ENCODE data around the gene CDK14.
"Not testable (repeated sequence)": the region's sequence is repeated elsewhere in the genome, so short reads cannot be mapped to it uniquely, and the experiment has no call there.

CDK14 gene

DNA sequence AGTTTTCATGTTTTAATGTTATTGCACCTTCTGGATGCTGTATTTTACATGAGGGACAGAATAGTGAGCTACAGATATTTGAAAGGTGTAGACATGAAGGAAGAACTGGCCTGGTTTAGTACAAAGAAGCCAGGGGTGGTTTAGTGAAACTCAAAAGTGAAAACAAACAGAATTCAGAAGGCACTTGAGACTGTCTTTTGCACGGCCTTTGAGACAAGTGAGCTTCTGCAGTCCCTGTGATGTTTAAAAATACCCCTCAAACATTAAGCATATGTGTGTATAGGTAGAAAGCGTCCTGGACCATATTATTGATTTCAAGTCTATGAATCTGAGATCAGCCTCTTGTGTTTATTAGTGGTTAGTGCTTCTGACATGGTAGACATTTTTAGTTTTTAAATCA is 118.9 kb downstream of the CDK14 start:
- no peak for DNase-seq (ENCODE audit: low read depth in 2 of 2, low spot score in 1 of 2)

GRCh38 chr7:90717296-90718060 is 121.4 kb downstream of the CDK14 start:
- DNase-seq (ENCODE audit: low read depth in 2 of 2, low spot score in 1 of 2): no peak

DNA sequence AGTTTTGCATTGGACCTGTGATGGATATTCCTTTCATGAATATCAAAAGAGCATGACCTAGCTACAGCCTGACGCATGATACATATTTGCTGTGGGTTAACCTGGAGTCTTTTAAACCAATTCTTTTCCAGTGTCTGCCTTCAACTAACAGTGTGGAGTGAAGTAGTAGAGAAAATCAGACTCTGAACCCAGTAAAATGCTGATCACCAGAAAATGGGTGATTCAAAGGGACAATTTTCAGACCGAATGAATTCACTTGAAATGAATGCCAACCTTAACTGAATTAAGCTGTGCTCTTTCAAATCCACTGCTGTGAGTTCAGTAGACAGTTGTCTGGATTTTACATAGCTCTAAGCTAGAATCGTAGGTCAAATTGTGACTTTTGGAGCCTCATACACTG is 123.0 kb downstream of the CDK14 start:
- DNase-seq (ENCODE audit: low read depth in 2 of 2, low spot score in 1 of 2): no peak

DNA sequence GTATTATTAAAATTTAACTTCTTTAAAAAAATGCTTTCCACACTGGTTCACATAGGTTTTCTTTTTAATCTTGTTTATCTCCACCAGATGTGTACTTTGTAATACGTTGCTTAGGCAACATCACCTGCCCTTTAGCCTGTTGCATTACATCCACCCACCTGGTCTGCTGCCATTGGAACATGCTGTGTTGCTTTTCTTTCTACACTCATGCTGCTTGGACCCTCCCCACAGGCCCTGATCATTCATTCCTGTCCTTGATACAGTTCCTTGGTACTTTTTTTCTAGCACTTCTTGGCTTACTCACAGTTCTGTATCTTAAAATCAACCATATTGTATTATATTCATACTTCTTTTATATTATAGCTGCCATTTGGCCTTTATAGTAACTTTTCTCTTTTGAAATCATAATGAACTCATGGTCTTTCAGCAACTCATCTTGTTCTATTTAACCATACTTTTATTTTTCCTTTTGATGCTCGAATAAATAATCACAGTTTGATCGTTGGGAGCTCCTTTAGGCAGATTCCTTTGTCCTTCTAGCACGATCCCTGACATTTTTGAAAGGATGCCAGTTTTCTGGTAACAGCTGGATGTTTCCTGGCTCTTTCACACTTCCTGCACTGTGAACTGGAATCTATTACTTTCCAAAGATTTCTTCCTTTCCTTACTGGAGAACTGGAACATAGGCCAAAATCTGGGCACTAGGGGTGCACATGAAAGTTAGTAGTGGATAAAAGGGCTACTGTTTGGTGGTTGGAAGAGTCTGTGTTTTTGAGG is 125.1 kb downstream of the CDK14 start:
- DNase-seq (ENCODE audit: low read depth in 2 of 2, low spot score in 1 of 2): no peak

DNA sequence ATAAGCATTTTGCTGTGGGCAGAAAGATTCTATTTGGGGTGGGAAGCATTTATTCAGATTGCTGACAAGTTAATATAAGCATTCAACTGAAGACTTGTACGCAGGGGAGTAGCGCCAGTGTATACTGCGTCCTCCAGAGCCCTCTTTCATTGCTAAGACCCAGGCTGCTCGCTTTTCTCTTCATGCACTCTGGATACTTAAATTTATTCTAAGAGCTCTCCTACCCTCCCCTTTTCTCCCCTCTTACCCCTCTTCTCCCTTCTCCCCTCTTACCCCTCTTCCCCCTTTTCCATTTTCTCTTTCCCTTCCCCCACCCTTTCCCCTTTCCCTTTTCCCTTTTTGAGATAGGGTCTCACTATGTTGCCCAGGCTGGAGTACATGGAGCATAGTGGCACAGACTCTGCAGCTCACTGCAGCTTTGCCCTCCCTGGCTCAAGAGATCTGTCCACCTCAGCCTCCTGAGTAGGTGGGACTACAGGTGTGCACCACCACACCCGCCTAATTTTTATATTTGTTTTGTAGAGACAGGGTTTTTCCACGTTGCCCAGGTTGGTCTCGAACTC is 125.8 kb downstream of the CDK14 start:
- no peak for DNase-seq (ENCODE audit: low read depth in 2 of 2, low spot score in 1 of 2)

DNA sequence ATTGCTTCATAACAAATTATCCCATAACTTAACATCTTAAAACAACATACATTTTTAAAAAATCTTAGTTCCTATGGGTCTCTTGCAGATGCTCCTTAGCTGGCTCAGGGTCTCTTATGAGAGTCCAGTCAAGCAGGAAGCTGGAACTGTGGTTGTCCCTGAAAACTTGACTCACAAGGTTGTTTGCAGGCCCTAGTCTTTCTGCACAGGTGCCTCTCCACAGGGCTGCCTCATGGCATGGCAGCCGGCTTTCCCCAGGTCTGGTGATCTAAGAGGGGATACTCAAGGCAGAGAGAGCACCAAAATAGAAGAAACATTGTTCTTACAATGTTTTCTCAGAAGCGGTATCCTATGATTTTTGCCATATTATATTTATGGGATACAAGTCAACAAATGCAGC is 127.1 kb downstream of the CDK14 start:
- DNase-seq (ENCODE audit: low read depth in 2 of 2, low spot score in 1 of 2): no peak

DNA sequence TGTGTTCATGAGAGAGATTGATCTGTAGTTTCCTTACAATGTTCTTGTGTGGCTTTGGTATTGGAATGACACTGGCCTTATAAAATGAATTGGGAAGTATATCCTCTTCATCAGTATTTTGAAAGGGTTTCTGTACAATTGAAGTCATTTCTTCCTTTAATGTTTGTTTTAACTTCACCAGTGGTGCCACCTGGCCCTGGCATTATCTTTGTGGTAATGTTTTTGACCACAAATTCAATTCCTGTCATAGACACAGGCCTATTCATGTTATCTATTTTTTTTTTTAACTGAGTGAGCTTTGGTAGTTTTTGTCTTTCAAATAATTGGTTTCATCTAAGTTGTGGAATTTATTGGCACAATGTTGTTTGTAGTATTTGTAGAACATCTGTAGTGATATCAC is 127.7 kb downstream of the CDK14 start:
- DNase-seq (ENCODE audit: low read depth in 2 of 2, low spot score in 1 of 2): no peak

DNA sequence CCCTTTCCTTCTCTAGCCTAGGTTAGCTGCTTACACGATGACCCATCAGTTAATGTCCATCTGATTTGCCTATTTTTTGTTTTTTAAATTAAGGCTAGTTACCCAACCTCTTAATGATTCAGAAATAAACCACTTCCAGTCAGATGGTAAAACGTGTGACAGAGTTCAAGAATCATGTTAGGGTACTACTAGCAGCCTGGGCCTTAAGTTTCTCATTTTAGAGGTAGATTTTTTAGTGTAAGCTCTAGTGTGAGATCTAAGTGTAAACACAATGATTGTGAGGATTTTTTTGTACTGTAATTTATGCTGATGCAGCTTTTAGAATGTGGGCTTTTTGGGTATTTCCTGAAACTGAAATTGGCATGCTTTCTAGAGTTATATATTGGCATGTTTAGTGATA is 130.0 kb downstream of the CDK14 start:
- DNase-seq (ENCODE audit: low read depth in 2 of 2, low spot score in 1 of 2): no peak

DNA sequence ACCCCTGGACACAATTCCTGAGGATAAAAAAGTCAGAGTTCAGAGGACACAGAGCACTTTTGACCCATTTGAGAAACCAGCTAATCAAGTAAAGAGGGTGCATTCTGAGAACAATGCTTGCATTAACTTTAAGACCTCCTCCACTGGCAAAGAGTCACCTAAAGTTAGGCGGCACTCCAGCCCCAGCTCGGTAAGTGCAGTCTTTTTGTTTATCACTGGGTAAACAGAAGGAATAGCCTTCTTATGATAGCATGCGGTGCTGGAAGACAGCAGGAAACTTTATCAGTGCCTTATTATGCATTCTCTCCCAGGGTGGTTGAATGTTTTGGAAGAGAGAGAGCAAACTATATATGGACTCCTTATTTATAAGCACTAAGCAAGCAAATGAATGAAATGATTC is 130.5 kb downstream of the CDK14 start:
- DNase-seq (ENCODE audit: low read depth in 2 of 2, low spot score in 1 of 2): no peak

GRCh38 chr7:90727412-90727811 is 131.3 kb downstream of the CDK14 start:
- no peak for DNase-seq (ENCODE audit: low read depth in 2 of 2, low spot score in 1 of 2)

DNA sequence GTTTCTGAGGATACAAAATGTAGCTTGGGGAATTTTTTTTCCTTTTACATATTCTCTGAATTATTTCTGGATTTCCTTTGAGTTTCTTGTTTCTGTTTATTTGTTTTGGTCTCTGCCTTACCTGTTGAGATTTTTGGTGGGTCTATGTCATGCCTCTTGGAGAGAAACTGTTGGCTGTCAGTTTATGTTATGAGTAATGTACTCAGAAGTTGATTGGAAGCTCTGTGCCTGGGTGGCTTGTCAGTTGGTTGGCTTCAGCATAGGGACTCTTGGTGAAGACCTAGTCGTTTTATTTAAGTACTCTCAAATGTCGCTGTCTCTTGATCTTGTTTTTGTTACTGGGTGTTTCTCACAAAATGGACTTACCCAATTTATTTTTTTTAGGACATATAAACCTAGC is 132.4 kb downstream of the CDK14 start:
- no peak for DNase-seq (ENCODE audit: low read depth in 2 of 2, low spot score in 1 of 2)

GRCh38 chr7:90735611-90736280 is 139.6 kb downstream of the CDK14 start:
- not testable (repeated sequence) for DNase-seq (ENCODE audit: low read depth in 2 of 2, low spot score in 1 of 2)

GRCh38 chr7:90736316-90736715 is 140.2 kb downstream of the CDK14 start:
- no peak for DNase-seq (ENCODE audit: low read depth in 2 of 2, low spot score in 1 of 2)

GRCh38 chr7:90736968-90737939 is 141.1 kb downstream of the CDK14 start:
- no peak for DNase-seq (ENCODE audit: low read depth in 2 of 2, low spot score in 1 of 2)

DNA sequence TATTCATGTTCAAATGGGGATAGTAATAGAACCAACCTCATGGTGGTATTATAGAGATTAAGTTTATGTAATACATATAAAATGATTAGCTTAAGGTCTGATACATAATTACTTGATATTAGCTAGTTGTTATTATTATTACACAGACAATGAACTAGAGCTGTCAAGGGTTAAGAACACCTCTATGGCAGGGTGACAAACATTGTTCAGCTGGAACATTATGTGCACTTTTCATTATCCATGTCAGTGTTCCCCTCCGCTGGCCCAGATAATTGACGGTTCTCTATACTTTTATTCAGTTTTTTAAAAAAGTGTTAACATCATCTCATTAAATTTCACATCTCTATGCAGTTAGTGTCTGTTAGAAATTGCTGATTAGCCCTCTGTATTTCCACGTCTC is 142.1 kb downstream of the CDK14 start:
- DNase-seq (ENCODE audit: low read depth in 2 of 2, low spot score in 1 of 2): no peak

DNA sequence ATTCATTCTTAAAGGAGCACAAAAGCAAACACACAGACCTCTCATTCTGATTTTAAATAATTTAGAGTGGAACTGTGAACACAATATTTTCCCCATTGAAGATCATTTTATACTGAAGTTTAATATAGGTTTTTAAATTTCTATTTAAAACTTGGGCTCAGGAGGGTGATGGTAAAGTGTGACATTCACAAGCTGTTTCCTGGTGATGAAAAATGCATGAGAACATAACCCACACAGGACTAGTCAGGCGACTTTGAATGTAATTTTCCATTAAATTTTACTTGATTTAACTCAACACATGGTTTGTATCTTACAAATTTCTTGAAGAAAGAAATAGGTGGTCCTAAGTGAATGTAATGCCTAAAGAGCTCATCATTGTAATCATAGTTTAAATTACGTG is 143.6 kb downstream of the CDK14 start:
- DNase-seq (ENCODE audit: low read depth in 2 of 2, low spot score in 1 of 2): no peak

GRCh38 chr7:90740386-90740785 is 144.3 kb downstream of the CDK14 start:
- DNase-seq (ENCODE audit: low read depth in 2 of 2, low spot score in 1 of 2): no peak

GRCh38 chr7:90743626-90744025 is 147.5 kb downstream of the CDK14 start:
- DNase-seq (ENCODE audit: low read depth in 2 of 2, low spot score in 1 of 2): no peak

- DNase-seq (ENCODE audit: low read depth in 2 of 2, low spot score in 1 of 2): no peak
Measured at GRCh38 chr7:90747516-90747915, 151.4 kb downstream of the CDK14 start.

DNA sequence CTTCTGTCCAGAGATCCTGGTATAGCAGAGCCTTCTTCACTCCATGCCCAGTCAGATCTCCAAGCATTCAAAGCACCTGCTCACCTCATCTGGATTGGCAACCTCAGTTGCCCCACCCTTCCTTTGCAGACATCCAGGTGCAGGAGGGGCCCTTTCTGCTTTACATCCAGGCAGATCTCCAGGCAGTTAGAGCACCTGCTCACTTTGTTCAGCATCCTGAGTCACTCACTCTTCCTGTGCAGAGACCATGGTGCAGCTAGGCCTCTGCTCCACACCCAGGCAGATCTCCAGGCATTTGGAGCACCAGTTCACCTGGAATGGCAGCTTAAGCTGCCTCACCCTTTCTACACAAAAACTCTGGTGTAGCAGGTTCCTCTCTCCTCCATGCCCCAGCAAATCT is 153.1 kb downstream of the CDK14 start:
- no peak for DNase-seq (ENCODE audit: low read depth in 2 of 2, low spot score in 1 of 2)

- no peak for DNase-seq (ENCODE audit: low read depth in 2 of 2, low spot score in 1 of 2)
Measured at GRCh38 chr7:90749774-90750173, 153.7 kb downstream of the CDK14 start.
